GM12878 (cell line): Measurements from ENCODE around the gene KLF7. TPM values are rescaled to one million over a fixed set of nuclear protein-coding genes. Genes with fewer than 3 reads are reported as not detected.

Experiments used
- ATAC-seq: fragments of 200-7000 bp; cut with Tn5 transposase; 3 replicates; pipeline ENCODE4 v1.9.1; 2020; ENCODE audit warnings: mild to moderate bottlenecking, moderate library complexity
- BruUV-seq: library from RNA; stranded (reverse); fragments of 400-500 nt; replicated peaks from 2 replicates; lab custom pipeline; 2021; lab: Mats Ljungman, UMichigan
- CTCF ChIA-PET: fragments of 300-600 bp; sonication (Branson Sonifier 250); formaldehyde crosslinking; extraction: SDS; loops from one replicate; lab custom pipeline; 2021; ENCODE audit warnings: inconsistent platforms; lab: Yijun Ruan, JAX
- POLR2A ChIA-PET: fragments of 350-600 bp; formaldehyde crosslinking; extraction: SDS; loops from one replicate; lab custom pipeline; 2021; ENCODE audit warnings: inconsistent platforms; lab: Charles Lee
- RAD21 ChIA-PET: fragments of 300-600 bp; sonication (Branson Sonifier 250); formaldehyde crosslinking; loops from one replicate; lab custom pipeline; 2023; ENCODE audit warnings: antibody characterized with exemption; ENCODE audit not compliant: unreplicated experiment; lab: Charles Lee
- SMC1A ChIA-PET: fragments of 300-600 bp; sonication (Branson Sonifier 250); formaldehyde crosslinking; loops from one replicate; lab custom pipeline; 2023; ENCODE audit not compliant: unreplicated experiment, uncharacterized antibody; lab: Charles Lee
- DNase-seq: peaks from one replicate; pipeline ENCODE4 v3.0.0-alpha.2; 2011; ENCODE audit warnings: low read depth, low spot score
- FAIRE-seq: peaks from 3 replicates; lab custom pipeline; 2011; peaks lifted over from hg19 to GRCh38; lab: Jason Lieb, UNC
- H2AFZ ChIP-seq: 2 replicates; pipeline ENCODE4 v1.6.0; 2011; ENCODE audit warnings: low read depth, low read length, control low read depth; ENCODE audit not compliant: control insufficient read depth
- H3K27ac ChIP-seq: 2 replicates; pipeline ENCODE4 v1.5.1; 2011; ENCODE audit warnings: control low read depth; ENCODE audit not compliant: control insufficient read depth, insufficient read depth
- H3K27me3 ChIP-seq, 2 experiments: replicated peaks in 1 of 2; 2 replicates each; pipeline versions ENCODE4 v1.6.0 to v1.6.1; 2011; ENCODE audit warnings: low read length in 1 of 2; ENCODE audit not compliant: control insufficient read depth in 2 of 2, insufficient read depth in 2 of 2
- H3K36me3 ChIP-seq, 2 experiments: 2 replicates each; pipeline ENCODE4 v1.5.1; 2011; ENCODE audit warnings: low read length in 1 of 2; ENCODE audit not compliant: control insufficient read depth in 2 of 2, insufficient read depth in 2 of 2
- H3K4me1 ChIP-seq: 2 replicates; pipeline ENCODE4 v1.6.1; 2011; ENCODE audit warnings: mild to moderate bottlenecking, low read length, moderate library complexity, mixed read lengths; ENCODE audit not compliant: control insufficient read depth, insufficient read depth
- H3K4me2 ChIP-seq: 2 replicates; pipeline ENCODE4 v1.6.0; 2011; ENCODE audit warnings: control low read depth; ENCODE audit not compliant: control insufficient read depth, insufficient read depth
- H3K4me3 ChIP-seq: fragments of 200-600 bp; sonication (generic); 2 replicates; pipeline ENCODE4 v1.5.1; 2016
- H3K79me2 ChIP-seq: 2 replicates; pipeline ENCODE4 v1.6.0; 2011; ENCODE audit warnings: low read length; ENCODE audit not compliant: control insufficient read depth, insufficient read depth
- H3K9ac ChIP-seq: 2 replicates; pipeline ENCODE4 v1.8.0; 2011; ENCODE audit warnings: low read length, control low read depth, mixed read lengths; ENCODE audit not compliant: control insufficient read depth, insufficient read depth
- H3K9me3 ChIP-seq: replicated peaks from 3 replicates; pipeline ENCODE4 v1.5.1; 2011; ENCODE audit warnings: mild to moderate bottlenecking, low read length; ENCODE audit not compliant: control insufficient read depth, insufficient read depth
- H4K20me1 ChIP-seq: 2 replicates; pipeline ENCODE4 v1.6.0; 2011; ENCODE audit not compliant: control insufficient read depth, insufficient read depth
- ATF7 ChIP-seq: fragments of 450-650 bp; IDR thresholded peaks from 2 replicates; pipeline ENCODE4 v1.6.1; 2016; ENCODE audit warnings: low read depth, mild to moderate bottlenecking
- BCL11A ChIP-seq: IDR thresholded peaks from 2 replicates; pipeline ENCODE4 v1.6.1; 2011; ENCODE audit warnings: low read depth, low read length
- EGR1 ChIP-seq, 2 experiments: IDR thresholded peaks; 1 replicate in 1 of 2; 2 replicates in 1 of 2; pipeline ENCODE4 v1.6.1; 2011 to 2012; ENCODE audit warnings: low read depth in 2 of 2, low read length in 2 of 2, borderline replicate concordance in 1 of 2, mild to moderate bottlenecking in 1 of 2, moderate library complexity in 1 of 2
- EZH2 ChIP-seq: IDR thresholded peaks from 2 replicates; pipeline ENCODE4 v1.6.1; 2012; ENCODE audit warnings: low read depth, mild to moderate bottlenecking, control low read depth, inconsistent platforms, low read length, borderline replicate concordance; ENCODE audit not compliant: control insufficient read depth
- FOXM1 ChIP-seq: IDR thresholded peaks from 2 replicates; pipeline ENCODE4 v1.6.1; 2012; ENCODE audit warnings: low read depth, mild to moderate bottlenecking, inconsistent platforms, low read length, moderate library complexity
- HCFC1 ChIP-seq: fragments of 150-350 bp; IDR thresholded peaks from 2 replicates; pipeline ENCODE4 v1.6.1; 2014; ENCODE audit warnings: low read length
- HDAC6 ChIP-seq: fragments of 200-600 bp; sonication (generic); IDR thresholded peaks from one replicate; pipeline ENCODE4 v1.8.0; 2017; ENCODE audit warnings: antibody characterized with exemption; ENCODE audit not compliant: unreplicated experiment
- KLF5 ChIP-seq: fragments of 450-650 bp; IDR thresholded peaks from 2 replicates; pipeline ENCODE4 v1.6.1; 2014; ENCODE audit warnings: mild to moderate bottlenecking; ENCODE audit not compliant: partially characterized antibody
- MTA3 ChIP-seq: IDR thresholded peaks from 2 replicates; pipeline ENCODE4 v1.6.1; 2012; ENCODE audit warnings: low read length, inconsistent platforms, borderline replicate concordance
- RFX5 ChIP-seq: IDR thresholded peaks from 2 replicates; pipeline ENCODE4 v1.6.1; 2011; ENCODE audit warnings: low read depth, low read length, improper control_type of control experiment
- SIX5 ChIP-seq: IDR thresholded peaks from 2 replicates; pipeline ENCODE4 v1.6.1; 2011; ENCODE audit warnings: mild to moderate bottlenecking, low read depth, low read length, moderate library complexity; ENCODE audit not compliant: severe bottlenecking
- SMAD5 ChIP-seq: IDR thresholded peaks from 2 replicates; pipeline ENCODE4 v1.6.1; 2016; ENCODE audit warnings: antibody characterized with exemption, low read depth
- TCF7 ChIP-seq: IDR thresholded peaks from 2 replicates; pipeline ENCODE4 v1.6.1; 2014; ENCODE audit warnings: antibody characterized with exemption, borderline replicate concordance
- WGBS: methylation state at CpG from one replicate; pipeline ENCODE4 v1.1.6; 2016; ENCODE audit warnings: low lambda C conversion rate; ENCODE audit not compliant: insufficient replicate concordance, insufficient coverage; ENCODE audit errors: missing lambda C conversion rate; 5-methylcytosine and 5-hydroxymethylcytosine counted together
- in situ Hi-C: fragments of 300-500 bp; cut with MboI; formaldehyde crosslinking; loops from 9 replicates; pipeline ENCODE4 v1.14.3; 2018; ENCODE audit warnings: mixed read lengths
- intact Hi-C: fragments of 100-400 bp; cut with micrococcal nuclease; formaldehyde crosslinking; loops from one replicate; pipeline ENCODE4 v1.14.2; 2022; ENCODE audit not compliant: unreplicated experiment
- polyA plus RNA-seq, 11 experiments: library from polyadenylated mRNA; depleted of rRNA in 4 of 11; unstranded in 6 of 11; stranded (reverse) in 5 of 11; fragments of >200 nt; fragmentation: Nextera tagmentation in 4 of 11; fragmentation: Illumina TruSeq in 1 of 11; extraction: Ambion mirVana in 4 of 11; extraction: Trizol in 1 of 11; gene quantifications; 1 replicate in 1 of 11; 2 replicates in 10 of 11; pipeline versions ENCODE4 v1.2.1 to v1.2.3, GENCODE V29; 2011 to 2016; ENCODE audit warnings: inconsistent platforms in 2 of 11, missing spikeins in 2 of 11, low read depth in 1 of 11
- total RNA-seq, 4 experiments: library from RNA; depleted of rRNA in 3 of 4; stranded (reverse); fragments of >200 nt in 3 of 4; fragmentation: Illumina TruSeq in 1 of 4; extraction: Trizol in 1 of 4; gene quantifications; 2 replicates each; pipeline versions ENCODE4 v1.2.1 to v1.2.3, GENCODE V29; 2013 to 2021
- TF ChIP-seq, protein P1 (sequence below): fragments of 450-650 bp; IDR thresholded peaks from 2 replicates; pipeline ENCODE4 v1.6.1; 2014; ENCODE audit warnings: mild to moderate bottlenecking
- TF ChIP-seq, protein P2 (sequence below): fragments of 450-650 bp; IDR thresholded peaks from 2 replicates; pipeline ENCODE4 v1.6.1; 2016; ENCODE audit warnings: mild to moderate bottlenecking
- TF ChIP-seq, protein P3 (sequence below): fragments of 450-650 bp; IDR thresholded peaks from 2 replicates; pipeline ENCODE4 v1.6.1; 2017; ENCODE audit warnings: mild to moderate bottlenecking, low read depth, inconsistent platforms; ENCODE audit not compliant: poor library complexity, severe bottlenecking
- TF ChIP-seq, protein P4 (sequence below): fragments of 450-650 bp; IDR thresholded peaks from 2 replicates; pipeline ENCODE4 v1.6.1; 2017; ENCODE audit warnings: antibody characterized with exemption, mild to moderate bottlenecking, moderate library complexity

Gene KLF7
- total and polyA plus RNA-seq, 10 of the 15 experiments (the other 5 are each of a cell fraction or from before 2014, with no cell fraction given), result 2.4 to 24.8 (median 8.5) TPM

DNA sequence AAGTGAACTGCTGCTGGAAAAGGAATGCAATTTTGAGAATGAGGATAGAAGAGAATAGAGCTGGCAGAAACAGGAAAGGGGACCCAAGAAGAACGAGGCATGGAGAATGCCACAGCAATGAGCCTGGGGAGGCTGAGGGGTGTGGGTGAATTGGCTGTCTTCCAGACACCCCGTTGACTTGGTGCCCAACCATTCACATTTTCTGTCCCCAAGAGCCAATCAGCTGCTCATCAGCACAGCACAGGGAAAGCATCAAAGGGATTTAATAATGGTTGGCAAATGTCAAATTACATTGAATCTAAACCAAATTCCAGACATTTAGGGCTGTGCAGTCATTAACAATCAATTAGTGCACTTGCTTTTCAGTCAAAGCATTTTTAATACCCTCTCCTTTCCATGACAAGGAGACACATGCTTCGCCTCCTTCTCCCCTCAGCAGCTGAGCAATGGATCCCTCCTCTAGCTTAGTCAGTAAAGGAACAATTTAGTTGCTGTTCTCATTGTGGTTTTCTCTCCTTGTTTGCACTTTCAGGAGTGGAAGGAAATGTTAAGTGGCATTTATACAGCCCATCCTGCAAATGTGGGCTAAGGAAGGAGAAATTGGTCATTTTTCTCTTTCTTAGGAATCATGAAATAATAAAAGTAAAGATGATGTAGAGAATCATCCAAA lies 98.8 kb downstream of the KLF7 start:
- intact Hi-C loops, result no loop called here
- ChIA-PET CTCF (no interaction called here), SMC1A (no interaction called here), RAD21 (no interaction called here), POLR2A (interaction anchor here (0.8 kb wide), 1 partner anchor 84 kb away, joined by 3 read pairs; no protein-coding TSS in a partner anchor)
- in situ Hi-C loops, result no loop called here
- BruUV-seq, result no TSS peak
- WGBS, result 2% methylated on average over 3 of the region's 3 CpGs
- no peaks in the 10 kb centered on the region for H3K79me2 ChIP-seq
- H3K27ac ChIP-seq, result no peak overlapping the region
- FAIRE-seq (no peak), ATAC-seq (no peak), DNase-seq (no peak)
- no peak overlapping the region for H2AFZ ChIP-seq
- H3K27me3 ChIP-seq, result no peaks in the 10 kb centered on the region
- no peaks in the 10 kb centered on the region for H3K4me1 ChIP-seq
- H3K4me2 ChIP-seq, result no peak overlapping the region
- no peaks in the 10 kb centered on the region for H3K36me3 ChIP-seq
- no peak overlapping the region for H3K9ac ChIP-seq
- H4K20me1 ChIP-seq, result no peaks in the 10 kb centered on the region
- no peak overlapping the region for H3K4me3 ChIP-seq
- H3K9me3 ChIP-seq, result no peaks in the 10 kb centered on the region
- TF ChIP-seq FOXM1, result no peak
- TF ChIP-seq HDAC6, result no peak
- TF ChIP-seq, protein P1, sequence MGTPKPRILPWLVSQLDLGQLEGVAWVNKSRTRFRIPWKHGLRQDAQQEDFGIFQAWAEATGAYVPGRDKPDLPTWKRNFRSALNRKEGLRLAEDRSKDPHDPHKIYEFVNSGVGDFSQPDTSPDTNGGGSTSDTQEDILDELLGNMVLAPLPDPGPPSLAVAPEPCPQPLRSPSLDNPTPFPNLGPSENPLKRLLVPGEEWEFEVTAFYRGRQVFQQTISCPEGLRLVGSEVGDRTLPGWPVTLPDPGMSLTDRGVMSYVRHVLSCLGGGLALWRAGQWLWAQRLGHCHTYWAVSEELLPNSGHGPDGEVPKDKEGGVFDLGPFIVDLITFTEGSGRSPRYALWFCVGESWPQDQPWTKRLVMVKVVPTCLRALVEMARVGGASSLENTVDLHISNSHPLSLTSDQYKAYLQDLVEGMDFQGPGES, result no peak
- no peak for TF ChIP-seq ATF7
- TF ChIP-seq EGR1 (IDR thresholded peaks at IDR 0.05; ENCODE audit: borderline replicate concordance in 1 of 2, low read depth in 2 of 2, low read length in 2 of 2), result no peak
- TF ChIP-seq, protein P2, sequence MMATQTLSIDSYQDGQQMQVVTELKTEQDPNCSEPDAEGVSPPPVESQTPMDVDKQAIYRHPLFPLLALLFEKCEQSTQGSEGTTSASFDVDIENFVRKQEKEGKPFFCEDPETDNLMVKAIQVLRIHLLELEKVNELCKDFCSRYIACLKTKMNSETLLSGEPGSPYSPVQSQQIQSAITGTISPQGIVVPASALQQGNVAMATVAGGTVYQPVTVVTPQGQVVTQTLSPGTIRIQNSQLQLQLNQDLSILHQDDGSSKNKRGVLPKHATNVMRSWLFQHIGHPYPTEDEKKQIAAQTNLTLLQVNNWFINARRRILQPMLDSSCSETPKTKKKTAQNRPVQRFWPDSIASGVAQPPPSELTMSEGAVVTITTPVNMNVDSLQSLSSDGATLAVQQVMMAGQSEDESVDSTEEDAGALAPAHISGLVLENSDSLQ, result no peak
- no peak for TF ChIP-seq RFX5
- no peak for TF ChIP-seq SIX5
- TF ChIP-seq, protein P3, sequence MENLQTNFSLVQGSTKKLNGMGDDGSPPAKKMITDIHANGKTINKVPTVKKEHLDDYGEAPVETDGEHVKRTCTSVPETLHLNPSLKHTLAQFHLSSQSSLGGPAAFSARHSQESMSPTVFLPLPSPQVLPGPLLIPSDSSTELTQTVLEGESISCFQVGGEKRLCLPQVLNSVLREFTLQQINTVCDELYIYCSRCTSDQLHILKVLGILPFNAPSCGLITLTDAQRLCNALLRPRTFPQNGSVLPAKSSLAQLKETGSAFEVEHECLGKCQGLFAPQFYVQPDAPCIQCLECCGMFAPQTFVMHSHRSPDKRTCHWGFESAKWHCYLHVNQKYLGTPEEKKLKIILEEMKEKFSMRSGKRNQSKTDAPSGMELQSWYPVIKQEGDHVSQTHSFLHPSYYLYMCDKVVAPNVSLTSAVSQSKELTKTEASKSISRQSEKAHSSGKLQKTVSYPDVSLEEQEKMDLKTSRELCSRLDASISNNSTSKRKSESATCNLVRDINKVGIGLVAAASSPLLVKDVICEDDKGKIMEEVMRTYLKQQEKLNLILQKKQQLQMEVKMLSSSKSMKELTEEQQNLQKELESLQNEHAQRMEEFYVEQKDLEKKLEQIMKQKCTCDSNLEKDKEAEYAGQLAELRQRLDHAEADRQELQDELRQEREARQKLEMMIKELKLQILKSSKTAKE, result no peak
- TF ChIP-seq SMAD5, result no peak
- TF ChIP-seq HCFC1, result no peak
- no peak for TF ChIP-seq KLF5
- no peak for TF ChIP-seq EZH2
- TF ChIP-seq, protein P4, sequence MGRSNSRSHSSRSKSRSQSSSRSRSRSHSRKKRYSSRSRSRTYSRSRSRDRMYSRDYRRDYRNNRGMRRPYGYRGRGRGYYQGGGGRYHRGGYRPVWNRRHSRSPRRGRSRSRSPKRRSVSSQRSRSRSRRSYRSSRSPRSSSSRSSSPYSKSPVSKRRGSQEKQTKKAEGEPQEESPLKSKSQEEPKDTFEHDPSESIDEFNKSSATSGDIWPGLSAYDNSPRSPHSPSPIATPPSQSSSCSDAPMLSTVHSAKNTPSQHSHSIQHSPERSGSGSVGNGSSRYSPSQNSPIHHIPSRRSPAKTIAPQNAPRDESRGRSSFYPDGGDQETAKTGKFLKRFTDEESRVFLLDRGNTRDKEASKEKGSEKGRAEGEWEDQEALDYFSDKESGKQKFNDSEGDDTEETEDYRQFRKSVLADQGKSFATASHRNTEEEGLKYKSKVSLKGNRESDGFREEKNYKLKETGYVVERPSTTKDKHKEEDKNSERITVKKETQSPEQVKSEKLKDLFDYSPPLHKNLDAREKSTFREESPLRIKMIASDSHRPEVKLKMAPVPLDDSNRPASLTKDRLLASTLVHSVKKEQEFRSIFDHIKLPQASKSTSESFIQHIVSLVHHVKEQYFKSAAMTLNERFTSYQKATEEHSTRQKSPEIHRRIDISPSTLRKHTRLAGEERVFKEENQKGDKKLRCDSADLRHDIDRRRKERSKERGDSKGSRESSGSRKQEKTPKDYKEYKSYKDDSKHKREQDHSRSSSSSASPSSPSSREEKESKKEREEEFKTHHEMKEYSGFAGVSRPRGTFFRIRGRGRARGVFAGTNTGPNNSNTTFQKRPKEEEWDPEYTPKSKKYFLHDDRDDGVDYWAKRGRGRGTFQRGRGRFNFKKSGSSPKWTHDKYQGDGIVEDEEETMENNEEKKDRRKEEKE, result no peak
- no peak for TF ChIP-seq MTA3
- TF ChIP-seq TCF7, result no peak
- no peak for TF ChIP-seq BCL11A
